GM21390 (cell line): ENCODE results near the gene ATAT1.
A peak's percentile ranks its signal among the peaks of the same experiment; 100 is the strongest.

ENCODE experiments used
- ATAC-seq: cut with Tn5 transposase; IDR thresholded peaks from one replicate; pipeline ENCODE4 v1.9.1; 2021; ENCODE audit not compliant: unreplicated experiment

The ATAT1 gene

GRCh38 chr6:30683183-30683979, 56.7 kb downstream of the ATAT1 start:
- no peak for ATAC-seq

GRCh38 chr6:30683980-30684338, 57.3 kb downstream of the ATAT1 start:
- ATAC-seq = no peak

GRCh38 chr6:30684386-30685156, 57.9 kb downstream of the ATAT1 start:
- no peak for ATAC-seq

DNA sequence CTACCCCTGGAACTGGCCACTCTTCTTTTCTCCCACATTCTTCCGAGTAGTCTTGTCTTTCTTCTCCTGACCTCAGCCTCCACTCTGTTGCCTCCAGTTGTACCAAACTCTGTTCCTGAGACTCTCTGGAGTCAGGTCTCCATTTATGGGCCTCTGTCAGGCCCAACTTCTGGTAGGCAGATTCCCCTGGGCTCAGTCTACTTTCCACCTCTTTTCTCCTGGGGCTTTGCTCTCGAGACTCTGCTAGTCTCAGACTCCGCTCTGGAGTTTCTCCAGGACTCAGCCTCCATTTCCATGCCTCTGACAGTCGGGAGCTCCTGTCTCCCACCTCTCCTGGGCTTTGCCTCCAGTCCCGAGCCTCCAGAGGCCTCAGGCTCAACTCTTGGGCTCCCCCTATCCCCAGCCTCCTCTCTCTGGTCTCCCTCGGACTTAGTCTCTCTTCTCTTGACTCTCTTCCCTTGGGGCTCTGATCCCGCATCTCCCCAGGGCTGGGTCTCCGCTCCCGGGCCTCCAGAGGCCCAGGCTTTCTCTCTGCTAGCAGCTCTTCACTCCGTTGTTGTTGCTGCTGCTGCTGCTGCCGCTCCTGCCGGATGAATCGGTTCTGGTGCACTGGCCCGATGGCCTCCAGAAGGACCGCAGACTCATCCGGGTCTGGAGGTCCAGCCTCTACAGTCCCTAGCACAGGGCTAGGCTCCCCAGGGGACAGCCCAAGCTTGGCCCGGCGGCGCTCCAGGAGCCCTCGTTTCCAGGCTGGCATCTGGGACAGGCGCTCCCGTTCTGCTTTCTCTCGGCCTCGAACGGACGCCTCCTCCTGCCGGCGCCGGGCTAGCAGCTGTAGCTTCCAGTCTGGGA, 58.7 kb downstream of the ATAT1 start:
- no peak for ATAC-seq

DNA sequence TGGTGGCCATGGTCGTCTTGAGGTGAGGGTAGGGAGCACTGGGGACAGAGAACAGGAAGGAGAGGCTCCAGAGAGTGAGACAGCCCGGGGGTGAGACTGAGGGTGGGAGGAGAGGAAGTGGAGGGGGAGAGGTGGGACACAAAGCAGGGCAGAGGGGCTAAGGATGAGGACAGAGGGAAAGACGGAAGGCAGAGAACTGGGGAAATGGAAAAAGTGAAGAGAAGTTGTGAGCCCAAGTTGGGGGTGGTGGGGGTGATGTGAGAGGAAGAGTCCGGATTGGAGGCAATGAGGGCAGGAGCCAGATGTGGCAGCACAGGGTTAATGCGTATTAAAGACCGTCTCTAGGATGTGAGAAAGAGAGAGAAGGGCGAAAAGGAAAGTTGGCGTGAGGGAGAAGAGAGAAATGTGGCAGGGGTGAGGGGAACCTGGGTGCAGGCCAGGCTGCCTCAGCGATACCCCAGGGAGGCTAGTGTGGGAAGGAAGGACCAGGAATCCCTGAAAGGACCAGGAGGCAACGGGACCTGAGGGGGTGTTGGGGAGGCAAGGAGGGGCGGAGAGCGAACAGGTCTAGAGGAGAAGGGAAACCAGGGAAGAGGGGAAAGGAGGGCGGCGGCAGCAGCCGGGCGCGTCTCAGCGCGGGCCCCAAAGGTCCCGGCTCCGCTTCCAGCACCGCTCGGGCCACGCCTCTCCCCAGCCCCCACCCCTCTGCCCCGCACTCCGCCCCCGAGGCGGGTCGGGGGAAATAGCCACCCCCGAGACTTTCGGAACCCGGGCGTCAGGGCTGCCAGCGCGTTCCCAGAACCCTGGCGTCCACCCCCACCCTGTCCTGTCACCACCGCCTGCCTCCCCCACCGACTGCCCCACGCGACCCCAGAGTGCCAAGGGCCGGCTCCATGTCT, 59.6 kb downstream of the ATAT1 start, which contains the start of gene PPP1R18:
PPP1R18 (minus strand) TSS at position 637 of the 899 bp plus-strand sequence; CDS start at position 10, 627 bp downstream.
- no peak for ATAC-seq

- peak; percentile 42 for ATAC-seq
Observed at GRCh38 chr6:30686908-30687658, 60.4 kb downstream of the ATAT1 start.

- ATAC-seq = no peak
Observed at GRCh38 chr6:30687659-30688431, 61.2 kb downstream of the ATAT1 start.

GRCh38 chr6:30688569-30688968, 61.9 kb downstream of the ATAT1 start:
- no peak for ATAC-seq

DNA sequence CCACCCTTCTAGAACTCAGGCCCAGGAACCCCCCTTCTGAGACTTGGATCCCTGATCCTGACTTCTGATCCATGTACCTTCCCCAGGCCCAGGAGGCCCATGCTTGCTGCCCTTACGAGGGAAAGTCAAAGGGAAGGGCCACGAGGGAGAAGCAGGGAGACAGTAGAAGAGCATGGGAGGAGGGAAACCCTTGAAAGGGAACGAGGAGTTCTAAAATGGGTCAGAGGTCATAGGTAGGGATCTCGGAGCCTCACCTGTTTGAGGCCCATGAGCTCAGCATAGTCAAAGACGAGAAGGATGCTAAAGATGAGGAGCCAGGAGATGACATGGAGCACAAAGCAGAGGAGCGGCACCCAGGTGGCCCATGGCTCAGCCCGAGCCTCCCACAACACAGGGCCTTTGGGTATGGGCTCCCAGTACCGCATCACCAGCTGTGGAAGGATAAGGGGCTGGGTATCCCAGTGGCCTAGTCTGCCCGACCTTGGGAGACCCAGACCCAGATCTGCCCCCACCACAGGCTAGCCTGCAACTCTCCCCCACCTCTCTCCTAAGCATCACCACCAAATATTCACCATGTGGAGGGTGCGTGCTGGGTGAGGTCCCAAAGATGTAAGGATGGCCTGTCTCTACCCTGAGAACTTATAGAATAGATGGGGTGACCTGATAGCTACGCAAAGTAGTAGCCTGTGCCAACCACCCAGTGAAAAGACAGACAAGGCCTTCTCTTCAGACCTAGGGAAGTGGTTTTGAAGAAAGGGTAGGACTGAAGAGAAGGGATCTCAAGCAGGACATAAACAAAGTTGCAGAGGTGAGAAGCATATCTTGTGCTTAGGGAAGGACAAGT, 62.6 kb downstream of the ATAT1 start:
- ATAC-seq = no peak

DNA sequence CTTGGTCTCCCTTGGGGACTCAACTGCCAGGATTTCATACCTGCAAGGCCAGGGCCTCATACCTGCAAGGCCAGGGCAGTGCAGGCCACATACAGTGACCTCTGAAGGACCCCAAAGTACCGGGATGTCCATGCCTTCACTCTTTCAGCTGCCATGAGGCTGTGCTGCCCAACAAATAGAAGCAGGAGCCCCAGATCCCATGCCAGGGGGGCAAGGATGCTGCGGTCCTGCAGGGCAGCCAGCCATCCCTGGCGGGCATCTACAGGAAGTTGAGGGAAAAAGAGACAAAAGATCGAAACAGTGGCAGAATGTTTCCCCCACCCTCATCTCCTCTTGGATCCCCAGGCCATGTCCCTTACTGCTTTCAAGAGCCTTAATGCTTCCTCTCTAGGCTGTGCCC, 63.3 kb downstream of the ATAT1 start:
- ATAC-seq = no peak

GRCh38 chr6:30690403-30691207, 63.9 kb downstream of the ATAT1 start, which contains the start of gene NRM:
Gene NRM (minus strand): TSS chr6:30690984. CDS start chr6:30690974, 10 bp downstream.
- ATAC-seq = peak; percentile 25

- ATAC-seq = no peak
Observed at GRCh38 chr6:30691208-30691847, 64.7 kb downstream of the ATAT1 start.
